HAP-1 (cell line): ENCODE measurements around the gene PPP1R12A.
"Not testable (repeated sequence)": the region's sequence is repeated elsewhere in the genome, so short reads cannot be mapped to it uniquely, and the experiment has no call there.

ENCODE experiments used
- DNase-seq, 2 experiments: peaks; one replicate each; pipeline ENCODE4 v3.0.0-alpha.2; 2016 to 2020; ENCODE audit warnings: low spot score in 2 of 2
- H3K27me3 ChIP-seq: fragments of 250-450 bp; sonication (Bioruptor Pico); 2 replicates; pipeline ENCODE4 v1.5.1; 2020; ENCODE audit warnings: low read depth, mild to moderate bottlenecking, moderate library complexity
- H3K36me3 ChIP-seq: fragments of 250-450 bp; sonication (Bioruptor Pico); replicated peaks from 2 replicates; pipeline ENCODE4 v1.5.1; 2020; ENCODE audit warnings: mild to moderate bottlenecking
- H3K4me1 ChIP-seq: fragments of 250-450 bp; sonication (Bioruptor Pico); 2 replicates; pipeline ENCODE4 v1.5.1; 2020; ENCODE audit warnings: mild to moderate bottlenecking
- H3K4me3 ChIP-seq: fragments of 250-450 bp; sonication (Bioruptor Pico); 2 replicates; pipeline ENCODE4 v1.5.1; 2020; ENCODE audit warnings: mild to moderate bottlenecking, moderate library complexity
- H3K9me3 ChIP-seq: fragments of 250-450 bp; sonication (Bioruptor Pico); 2 replicates; pipeline ENCODE4 v1.5.1; 2020; ENCODE audit warnings: mild to moderate bottlenecking, moderate library complexity
- in situ Hi-C: fragments of 300-500 bp; cut with MboI; formaldehyde crosslinking; loops from 3 replicates; pipeline ENCODE4 v1.14.3; 2020; ENCODE audit warnings: low sequenced_read_pairs, inconsistent platforms, mixed read lengths

Gene PPP1R12A

GRCh38 chr12:79935021-79935623 lies at the start of gene PPP1R12A:
TSS of gene PPP1R12A (minus strand) at chr12:79935097. CDS start at chr12:79934931, 166 bp downstream.
- Histone ChIP-seq H3K4me1 (peaks cover 27% of the 10 kb centered on the region), H3K27me3 (no peaks in the 10 kb centered on the region), H3K36me3 (0 out of 2 replicates have a peak, but pooled peaks cover 2% of the 10 kb centered on the region), H3K9me3 (no peaks in the 10 kb centered on the region), H3K4me3 (peak within 1 kb of the TSS; percentile 88)
- in situ Hi-C loops = no loop called here
- peak; percentile 93 to 98 for DNase-seq

GRCh38 chr12:79983986-79984620 lies 49.2 kb upstream of the PPP1R12A start:
- H3K36me3 ChIP-seq = no peaks in the 10 kb centered on the region
- peaks cover 2% of the 10 kb centered on the region; the same call in 1 of the 2 replicates for H3K27me3 ChIP-seq
- no peaks in the 10 kb centered on the region for H3K4me1 ChIP-seq
- in situ Hi-C loops = no loop called here
- H3K4me3 ChIP-seq = no peak overlapping the region
- no peaks in the 10 kb centered on the region for H3K9me3 ChIP-seq
- DNase-seq = no peak

DNA sequence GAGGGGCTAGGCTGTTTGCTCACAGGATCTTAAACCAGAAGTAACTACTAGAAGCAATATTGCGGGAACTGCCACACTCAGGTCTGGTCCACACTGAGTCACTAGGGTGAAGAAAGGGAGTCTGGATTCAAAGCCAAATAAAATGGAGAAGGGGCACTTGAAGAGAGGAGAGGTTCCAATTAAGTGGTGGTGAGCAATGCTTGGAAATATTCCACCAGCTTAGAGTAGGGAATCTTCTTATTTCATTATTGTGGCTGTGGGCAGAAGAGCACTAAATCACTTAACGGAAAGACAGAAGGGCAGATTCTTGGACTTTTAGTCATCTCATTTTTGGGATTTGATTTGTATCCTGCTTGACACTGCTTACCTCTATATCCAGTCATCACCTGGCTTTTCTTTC lies 48.6 kb upstream of the PPP1R12A start:
- in situ Hi-C loops = no loop called here
- Histone ChIP-seq H3K9me3 (no peaks in the 10 kb centered on the region), H3K4me3 (no peak overlapping the region), H3K4me1 (no peaks in the 10 kb centered on the region), H3K36me3 (no peaks in the 10 kb centered on the region), H3K27me3 (peaks cover 3% of the 10 kb centered on the region; the same call in 1 of the 2 replicates)
- DNase-seq = no peak

DNA sequence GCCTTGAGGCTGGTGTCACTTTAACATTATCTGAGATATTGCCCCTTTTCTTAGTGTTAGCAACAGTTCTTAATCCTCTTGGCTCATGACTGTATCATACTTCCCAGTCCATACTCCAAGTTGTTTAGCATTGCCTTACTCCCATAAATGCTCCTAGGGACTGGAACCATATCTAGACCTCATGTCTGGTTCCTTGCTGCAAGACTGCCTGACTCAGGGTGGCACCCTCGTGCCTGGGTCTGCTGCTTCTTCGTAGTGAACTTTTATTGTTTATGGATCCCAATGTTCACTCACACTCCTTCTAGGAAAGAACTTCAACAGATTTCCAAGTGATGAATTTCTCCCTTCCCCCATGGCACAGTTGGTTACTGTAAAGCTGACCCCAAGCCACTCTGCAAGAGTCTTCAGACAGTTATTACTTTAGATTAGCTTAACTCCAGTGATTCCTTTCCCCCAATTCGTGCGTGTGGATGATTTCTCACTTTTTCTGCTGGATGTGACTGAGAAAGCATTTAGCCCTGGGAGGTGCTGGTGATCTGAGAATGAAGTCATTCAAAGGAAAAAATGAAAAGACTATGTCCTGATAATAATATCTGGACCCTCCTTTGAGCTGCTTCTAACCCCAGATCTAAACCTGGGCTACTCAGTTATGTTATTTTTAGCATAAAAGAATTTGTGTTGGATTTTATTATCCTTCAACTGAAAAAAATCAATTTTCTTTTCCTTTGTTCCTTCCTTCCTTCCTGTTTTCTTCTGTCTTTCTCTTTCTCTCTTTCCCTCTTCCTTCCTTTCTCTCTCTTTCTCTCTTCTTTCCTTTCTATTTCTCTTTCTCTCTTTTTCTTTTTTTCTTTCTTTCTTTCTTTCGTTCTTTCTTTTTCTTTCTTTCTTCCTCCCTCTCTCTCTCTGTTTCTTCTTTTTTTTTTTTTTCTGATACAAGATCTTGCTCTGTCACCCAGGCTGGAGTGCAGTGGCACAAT lies 47.5 kb upstream of the PPP1R12A start:
- Histone ChIP-seq H3K4me1 (no peaks in the 10 kb centered on the region), H3K9me3 (no peaks in the 10 kb centered on the region), H3K36me3 (no peaks in the 10 kb centered on the region), H3K27me3 (0 out of 2 replicates have a peak, but pooled peaks cover 5% of the 10 kb centered on the region), H3K4me3 (no peak overlapping the region)
- in situ Hi-C loops = no loop called here
- DNase-seq = no peak

GRCh38 chr12:79978692-79979091 lies 43.8 kb upstream of the PPP1R12A start:
- Histone ChIP-seq H3K27me3 (peaks cover 10% of the 10 kb centered on the region; the same call in 1 of the 2 replicates), H3K9me3 (no peaks in the 10 kb centered on the region), H3K4me1 (no peaks in the 10 kb centered on the region), H3K36me3 (no peaks in the 10 kb centered on the region), H3K4me3 (no peak overlapping the region)
- in situ Hi-C loops = no loop called here
- no peak for DNase-seq

- DNase-seq, H3K9me3 ChIP-seq, H3K4me3 ChIP-seq, H3K4me1 ChIP-seq, H3K36me3 ChIP-seq, in situ Hi-C loops: not testable (repeated sequence)
- peaks cover 12% of the 10 kb centered on the region; the same call in 1 of the 2 replicates for H3K27me3 ChIP-seq
Measured at GRCh38 chr12:79977856-79978460, 43.1 kb upstream of the PPP1R12A start.

GRCh38 chr12:79975143-79975542 lies 40.2 kb upstream of the PPP1R12A start:
- H3K27me3 ChIP-seq = peaks cover 12% of the 10 kb centered on the region; the same call in 1 of the 2 replicates
- in situ Hi-C loops = no loop called here

DNA sequence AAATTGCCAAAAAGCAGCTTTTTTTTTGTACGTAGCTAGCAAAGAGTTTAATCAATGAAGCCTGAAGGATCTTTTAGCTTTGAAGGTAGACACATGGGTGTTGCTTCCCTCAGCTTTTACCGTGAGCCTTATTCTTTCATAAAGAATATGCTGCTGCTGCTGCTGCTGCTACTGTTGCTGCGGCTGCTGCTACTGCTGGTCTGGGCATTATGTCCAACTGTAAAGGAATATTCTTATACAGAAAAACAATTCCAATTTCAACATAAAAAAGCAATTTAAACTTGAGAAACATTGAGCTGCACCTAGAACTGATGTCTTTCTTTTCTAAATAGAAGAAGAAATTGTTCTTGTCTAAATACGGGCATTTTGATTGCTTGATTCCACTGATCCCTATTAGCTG lies 38.9 kb upstream of the PPP1R12A start:
- H3K4me3 ChIP-seq = no peak overlapping the region
- in situ Hi-C loops = no loop called here
- no peaks in the 10 kb centered on the region for H3K36me3 ChIP-seq
- no peaks in the 10 kb centered on the region for H3K9me3 ChIP-seq
- H3K4me1 ChIP-seq = no peaks in the 10 kb centered on the region
- no peak for DNase-seq
- H3K27me3 ChIP-seq = peaks cover 12% of the 10 kb centered on the region; the same call in 1 of the 2 replicates

More at GRCh38 chr12:79975143-79975542, 40.2 kb upstream of the PPP1R12A start:
- Histone ChIP-seq H3K36me3 (no peaks in the 10 kb centered on the region), H3K9me3 (no peaks in the 10 kb centered on the region), H3K4me1 (no peaks in the 10 kb centered on the region), H3K4me3 (no peak overlapping the region)
- DNase-seq = no peak

DNA sequence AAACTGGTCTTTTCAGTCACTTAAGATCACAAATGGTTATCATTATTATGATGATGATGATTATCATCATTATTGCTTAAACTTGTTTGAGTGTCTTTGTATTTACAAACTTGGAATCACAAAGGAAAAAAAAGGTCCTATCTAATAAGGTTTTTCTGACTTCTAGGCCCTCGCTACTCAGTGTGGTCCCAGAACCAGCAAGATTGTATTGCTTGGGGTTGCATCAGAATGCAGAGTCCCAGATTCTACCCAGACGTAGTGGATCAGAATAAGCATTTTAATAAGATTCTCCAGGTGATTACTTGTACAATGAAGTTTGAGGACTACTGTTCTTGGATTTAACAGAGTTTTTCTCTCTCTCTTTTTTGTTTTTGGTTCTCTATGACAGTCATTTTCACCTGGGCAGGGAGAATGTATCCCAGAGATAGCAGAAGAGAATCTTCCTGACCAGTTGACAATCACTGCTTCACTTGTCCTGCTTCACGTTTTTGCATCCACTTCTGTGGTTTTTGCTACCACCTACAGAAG lies 29.3 kb upstream of the PPP1R12A start:
- in situ Hi-C loops = no loop called here

GRCh38 chr12:79961411-79961810 lies 26.5 kb upstream of the PPP1R12A start:
- H3K36me3 ChIP-seq = no peaks in the 10 kb centered on the region
- H3K4me1 ChIP-seq = no peaks in the 10 kb centered on the region
- in situ Hi-C loops = no loop called here
- no peaks in the 10 kb centered on the region for H3K9me3 ChIP-seq
- DNase-seq = no peak
- H3K27me3 ChIP-seq = no peaks in the 10 kb centered on the region
- no peak overlapping the region for H3K4me3 ChIP-seq

More for the DNA sequence above, 29.3 kb upstream of the PPP1R12A start:
- no peak for DNase-seq
- H3K4me3 ChIP-seq = no peak overlapping the region
- H3K27me3 ChIP-seq = no peaks in the 10 kb centered on the region
- no peaks in the 10 kb centered on the region for H3K36me3 ChIP-seq
- no peaks in the 10 kb centered on the region for H3K9me3 ChIP-seq
- H3K4me1 ChIP-seq = no peaks in the 10 kb centered on the region

DNA sequence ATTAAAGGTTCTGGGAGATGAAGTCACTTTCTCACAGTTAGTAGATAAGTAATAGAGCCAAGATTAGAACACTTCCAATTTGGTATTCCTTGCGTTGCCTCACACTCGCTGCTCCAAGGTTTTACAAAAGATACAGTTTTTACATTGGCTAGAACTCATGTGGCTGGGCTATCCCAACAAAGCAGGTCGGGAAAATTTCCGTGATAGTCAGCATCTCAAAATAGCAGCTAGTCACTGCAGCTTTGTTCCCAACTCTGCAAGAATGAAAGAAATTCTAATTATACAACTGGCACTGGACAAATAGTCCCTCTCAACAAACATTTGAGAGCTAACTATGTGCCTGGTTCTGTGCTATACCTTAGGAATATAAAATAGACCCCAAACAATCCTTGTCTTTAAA lies 24.6 kb upstream of the PPP1R12A start:
- Histone ChIP-seq H3K27me3 (no peaks in the 10 kb centered on the region), H3K4me3 (no peak overlapping the region), H3K4me1 (no peaks in the 10 kb centered on the region), H3K9me3 (no peaks in the 10 kb centered on the region), H3K36me3 (no peaks in the 10 kb centered on the region)
- no peak for DNase-seq
- in situ Hi-C loops = no loop called here

- no peaks in the 10 kb centered on the region for H3K4me1 ChIP-seq
- no peaks in the 10 kb centered on the region for H3K36me3 ChIP-seq
- DNase-seq = no peak
- no peaks in the 10 kb centered on the region for H3K27me3 ChIP-seq
- H3K4me3 ChIP-seq = no peak overlapping the region
- H3K9me3 ChIP-seq = no peaks in the 10 kb centered on the region
- in situ Hi-C loops = no loop called here
Measured at GRCh38 chr12:79956896-79957295, 22.0 kb upstream of the PPP1R12A start.

DNA sequence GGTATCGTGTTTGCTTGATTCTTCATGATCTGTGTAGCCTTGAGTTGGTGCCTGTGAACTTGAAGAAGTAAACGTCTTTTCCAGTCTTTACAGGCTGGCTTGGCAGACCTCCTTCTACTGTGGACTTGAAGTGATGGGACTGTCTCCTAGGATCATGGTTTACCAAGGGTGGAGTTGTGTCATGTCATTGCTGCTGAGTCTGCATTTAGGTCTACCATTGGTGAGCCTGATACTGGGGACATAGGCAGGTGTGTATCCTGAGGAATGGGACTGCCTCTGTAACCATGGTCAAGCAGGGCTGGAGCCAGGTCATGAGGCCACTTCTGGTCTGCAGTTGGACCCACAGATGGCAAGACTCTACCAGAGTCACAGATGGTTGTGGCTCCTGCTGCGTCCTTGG lies 20.7 kb upstream of the PPP1R12A start:
- Histone ChIP-seq H3K27me3 (no peaks in the 10 kb centered on the region), H3K9me3 (no peaks in the 10 kb centered on the region), H3K36me3 (no peaks in the 10 kb centered on the region), H3K4me3 (no peak overlapping the region), H3K4me1 (no peaks in the 10 kb centered on the region)
- in situ Hi-C loops = no loop called here
- no peak for DNase-seq
